HG03103 (cell line): ENCODE data around the gene KCTD15.

Experiments
- ATAC-seq: cut with Tn5 transposase; IDR thresholded peaks from one replicate; pipeline ENCODE4 v1.9.1; 2021; ENCODE audit warnings: low read depth; ENCODE audit not compliant: unreplicated experiment

The KCTD15 gene

GRCh38 chr19:33795370-33796163, 1.1 kb upstream of the KCTD15 start:
- ATAC-seq = no peak

GRCh38 chr19:33797802-33798671, 1.4 kb downstream of the KCTD15 start:
- no peak for ATAC-seq

GRCh38 chr19:33798681-33799111, 2.0 kb downstream of the KCTD15 start:
- no peak for ATAC-seq

GRCh38 chr19:33799476-33799875, 2.8 kb downstream of the KCTD15 start:
- ATAC-seq = no peak

GRCh38 chr19:33800012-33800680, 3.5 kb downstream of the KCTD15 start:
- no peak for ATAC-seq

GRCh38 chr19:33801411-33801810, 4.7 kb downstream of the KCTD15 start:
- no peak for ATAC-seq

GRCh38 chr19:33802001-33802400, 5.3 kb downstream of the KCTD15 start:
- ATAC-seq = no peak

- no peak for ATAC-seq
Measured at GRCh38 chr19:33802801-33803200, 6.1 kb downstream of the KCTD15 start.

GRCh38 chr19:33803383-33803782, 6.7 kb downstream of the KCTD15 start:
- no peak for ATAC-seq

GRCh38 chr19:33804021-33804799, 7.5 kb downstream of the KCTD15 start:
- no peak for ATAC-seq

- no peak for ATAC-seq
Measured at GRCh38 chr19:33805313-33805712, 8.6 kb downstream of the KCTD15 start.

- ATAC-seq = no peak
Measured at GRCh38 chr19:33805840-33806433, 9.3 kb downstream of the KCTD15 start.

- no peak for ATAC-seq
Measured at GRCh38 chr19:33806434-33806881, 9.8 kb downstream of the KCTD15 start.

- no peak for ATAC-seq
Measured at GRCh38 chr19:33808399-33808798, 11.7 kb downstream of the KCTD15 start.

- no peak for ATAC-seq
Measured at GRCh38 chr19:33809960-33810359, 13.3 kb downstream of the KCTD15 start.

GRCh38 chr19:33810821-33811220, 14.2 kb downstream of the KCTD15 start:
- no peak for ATAC-seq

- no peak for ATAC-seq
Measured at GRCh38 chr19:33811246-33811645, 14.6 kb downstream of the KCTD15 start.

- ATAC-seq = no peak
Measured at GRCh38 chr19:33811736-33812387, 15.2 kb downstream of the KCTD15 start.
